HG03442 (cell line): ENCODE data around the gene SPATC1L.
A peak's percentile ranks its signal among the peaks of the same experiment; 100 is the strongest.
"Not testable (repeated sequence)": the region's sequence is repeated elsewhere in the genome, so short reads cannot be mapped to it uniquely, and the experiment has no call there.

Experiments used
- ATAC-seq: cut with Tn5 transposase; IDR thresholded peaks from one replicate; pipeline ENCODE4 v1.9.1; 2021; ENCODE audit warnings: mild to moderate bottlenecking, moderate library complexity; ENCODE audit not compliant: unreplicated experiment

The SPATC1L gene

GRCh38 chr21:46183910-46184624 lies at the start of gene SPATC1L:
SPATC1L (minus strand) TSS chr21:46184459; CDS start chr21:46182816, 1,643 bp downstream.
- no peak for ATAC-seq

GRCh38 chr21:46229923-46230260 lies 45.6 kb upstream of the SPATC1L start:
- no peak for ATAC-seq

GRCh38 chr21:46229133-46229922 lies 45.1 kb upstream of the SPATC1L start:
- ATAC-seq, result peak; percentile 19

- ATAC-seq, result peak; percentile 75
These were observed 44.2 kb upstream of the SPATC1L start, which contains the start of gene LSS for GRCh38 chr21:46228345-46229051. LSS (minus strand) TSS chr21:46228774; CDS start chr21:46228745, 29 bp downstream.

- no peak for ATAC-seq
These were observed 43.6 kb upstream of the SPATC1L start for GRCh38 chr21:46227811-46228344.

GRCh38 chr21:46226920-46227599 lies 42.8 kb upstream of the SPATC1L start:
- no peak for ATAC-seq

- ATAC-seq, result no peak
These were observed 41.9 kb upstream of the SPATC1L start for GRCh38 chr21:46226146-46226545.

- not testable (repeated sequence) for ATAC-seq
These were observed 39.4 kb upstream of the SPATC1L start for GRCh38 chr21:46223661-46224060.

- no peak for ATAC-seq
These were observed 39.0 kb upstream of the SPATC1L start for GRCh38 chr21:46223217-46223616.

GRCh38 chr21:46222436-46223116 lies 38.3 kb upstream of the SPATC1L start:
- no peak for ATAC-seq

GRCh38 chr21:46221664-46222435 lies 37.6 kb upstream of the SPATC1L start:
- ATAC-seq, result no peak

GRCh38 chr21:46220847-46221246 lies 36.6 kb upstream of the SPATC1L start:
- no peak for ATAC-seq

- no peak for ATAC-seq
These were observed 36.1 kb upstream of the SPATC1L start for GRCh38 chr21:46220275-46220810.

- no peak for ATAC-seq
These were observed 35.5 kb upstream of the SPATC1L start for GRCh38 chr21:46219591-46220239.

GRCh38 chr21:46218906-46219590 lies 34.8 kb upstream of the SPATC1L start:
- no peak for ATAC-seq

- ATAC-seq, result no peak
These were observed 33.4 kb upstream of the SPATC1L start for GRCh38 chr21:46217511-46218196.

GRCh38 chr21:46216132-46216747 lies 32.0 kb upstream of the SPATC1L start:
- no peak for ATAC-seq
